Dermis blood vessel endothelial cell (primary cell): ENCODE data around the gene ZNF101. TPM values are rescaled to one million over a fixed set of nuclear protein-coding genes. Genes with fewer than 3 reads are reported as not detected.

Source experiments
- DNase-seq: peaks from one replicate; pipeline ENCODE4 v3.0.0; 2010
- total RNA-seq: library from RNA; depleted of rRNA; stranded (reverse); fragments of >200 nt; gene quantifications from 2 replicates; pipeline ENCODE4 v1.2.3, GENCODE V29; 2014

The ZNF101 gene
- total RNA-seq, 1 donor from 2014 or later = 20.4 TPM

DNA sequence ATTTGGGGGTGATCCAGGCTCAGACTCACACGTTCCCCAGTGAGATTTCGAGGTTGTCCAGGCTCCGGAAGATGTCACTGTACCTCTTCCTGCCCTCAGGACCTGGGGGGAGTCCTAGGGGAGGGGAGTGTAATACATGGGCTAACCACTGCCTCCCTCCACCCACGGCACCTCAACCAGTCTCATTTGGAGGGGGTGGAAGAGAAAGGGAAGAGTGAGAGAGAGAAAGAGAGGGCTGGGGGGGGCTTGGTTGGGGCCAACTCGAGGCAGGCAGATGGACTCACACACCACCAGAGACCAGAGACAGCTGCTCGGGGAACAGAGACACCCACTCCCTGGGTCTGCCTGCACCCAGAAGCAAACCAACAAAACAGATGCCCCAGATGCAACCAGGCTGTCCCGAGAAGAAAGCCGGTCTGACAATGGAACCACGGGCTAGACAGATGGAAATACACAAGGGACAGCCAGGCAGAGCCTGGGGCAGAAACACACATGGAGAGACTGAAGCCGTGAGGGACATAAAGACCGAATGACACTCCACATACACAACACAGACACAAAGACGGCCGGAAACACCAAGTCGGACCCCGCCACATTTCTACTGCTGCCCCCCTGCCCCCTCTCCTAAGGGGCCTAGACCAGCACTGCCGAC lies 26.0 kb upstream of the ZNF101 start:
- peak; percentile 21 for DNase-seq

DNA sequence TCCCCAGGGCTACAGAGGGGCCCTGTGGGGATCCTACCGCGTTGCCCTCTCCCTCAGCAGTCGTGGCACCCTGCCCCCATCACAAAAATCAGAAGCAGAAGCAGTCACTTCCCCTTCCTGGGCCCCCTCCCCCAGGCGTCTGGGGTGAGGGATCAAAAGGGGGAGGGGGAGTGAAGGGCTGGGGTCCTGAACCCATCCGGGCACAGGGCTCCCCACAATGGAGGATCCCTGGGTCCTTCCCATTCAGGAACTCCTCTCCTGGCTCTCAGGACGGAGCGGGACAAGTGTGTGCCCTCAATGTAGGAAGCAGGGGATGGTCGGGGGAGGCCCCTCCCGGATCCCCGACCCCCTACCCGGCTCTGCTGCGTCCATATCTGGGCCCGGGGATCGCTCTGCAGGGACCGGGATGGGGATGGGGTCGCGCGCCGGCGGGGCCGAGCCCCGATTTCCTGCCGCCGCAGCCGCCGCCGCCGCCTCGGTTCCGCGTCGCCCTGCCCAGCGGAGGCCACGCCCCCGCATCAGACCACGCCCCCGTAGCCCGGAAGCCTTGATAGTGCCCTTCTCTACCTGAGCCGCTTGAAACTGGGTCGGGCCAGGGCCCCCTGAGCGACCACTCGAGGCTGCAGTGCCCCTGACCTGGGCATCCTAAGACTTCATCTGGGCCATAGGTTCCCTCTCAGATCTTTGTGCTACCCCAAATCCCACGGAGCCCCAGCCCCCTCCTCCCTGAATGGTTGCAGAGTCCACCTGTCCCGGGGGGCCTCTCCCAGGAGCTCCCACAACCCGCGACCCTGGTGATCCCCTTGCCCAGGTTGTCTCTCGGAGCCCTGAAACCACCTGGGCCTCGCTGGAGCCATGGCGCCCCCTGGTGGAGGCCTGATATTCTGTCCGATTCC lies 25.2 kb upstream of the ZNF101 start, which contains the start of gene GMIP:
Gene GMIP, minus strand, starts transcription at position 500 of the 896 bp plus-strand sequence. Its CDS starts 128 bp downstream, at position 372.
- DNase-seq = peak; percentile 65

DNA sequence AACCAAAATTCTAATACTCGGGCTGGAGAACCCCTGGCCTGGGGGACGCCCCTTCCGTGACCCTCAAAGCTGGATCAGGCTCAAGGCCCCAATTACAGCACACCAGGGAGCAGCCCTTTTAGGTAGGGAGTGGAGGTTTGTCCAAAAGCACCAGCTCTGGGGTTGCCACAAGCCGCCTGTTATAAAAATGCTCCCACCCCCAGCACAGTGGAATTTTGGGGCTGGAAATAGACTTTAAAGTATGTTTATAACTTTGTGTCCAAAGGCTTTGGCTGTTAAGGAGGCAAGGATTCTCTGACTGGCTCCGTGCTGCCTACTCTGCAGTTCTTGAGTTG lies 24.6 kb upstream of the ZNF101 start:
- no peak for DNase-seq

DNA sequence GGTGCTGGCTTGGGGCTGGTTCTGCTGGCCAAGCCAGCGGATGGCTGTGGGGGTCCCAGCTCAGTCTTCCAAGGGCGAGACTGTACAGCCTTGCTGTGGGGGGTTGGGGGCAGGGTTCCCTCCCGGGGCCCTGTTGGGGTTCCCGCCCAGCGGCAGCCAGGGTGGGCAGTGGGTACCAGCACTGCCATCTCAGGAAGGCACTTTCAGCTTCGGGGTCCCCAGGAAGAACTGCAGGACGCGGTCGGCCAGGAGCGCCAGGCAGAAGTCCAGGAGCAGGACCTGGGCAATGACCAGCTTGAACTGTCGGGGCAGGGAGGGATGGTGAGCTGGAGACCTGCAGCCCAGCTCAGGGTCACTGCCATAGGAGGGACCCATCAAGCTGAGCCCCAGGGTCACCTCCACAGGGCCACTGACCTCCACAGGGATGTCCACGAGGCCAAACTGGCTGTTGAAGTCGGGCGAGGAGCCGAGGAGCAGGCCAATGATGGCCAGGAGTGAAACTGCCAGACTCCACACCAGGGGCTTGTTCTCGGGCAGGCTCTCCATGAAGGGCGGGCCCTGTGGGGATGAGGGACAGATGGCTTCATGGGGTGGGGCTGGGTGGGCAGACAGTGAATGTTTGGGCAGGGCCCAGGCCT lies 23.3 kb upstream of the ZNF101 start:
- no peak for DNase-seq

DNA sequence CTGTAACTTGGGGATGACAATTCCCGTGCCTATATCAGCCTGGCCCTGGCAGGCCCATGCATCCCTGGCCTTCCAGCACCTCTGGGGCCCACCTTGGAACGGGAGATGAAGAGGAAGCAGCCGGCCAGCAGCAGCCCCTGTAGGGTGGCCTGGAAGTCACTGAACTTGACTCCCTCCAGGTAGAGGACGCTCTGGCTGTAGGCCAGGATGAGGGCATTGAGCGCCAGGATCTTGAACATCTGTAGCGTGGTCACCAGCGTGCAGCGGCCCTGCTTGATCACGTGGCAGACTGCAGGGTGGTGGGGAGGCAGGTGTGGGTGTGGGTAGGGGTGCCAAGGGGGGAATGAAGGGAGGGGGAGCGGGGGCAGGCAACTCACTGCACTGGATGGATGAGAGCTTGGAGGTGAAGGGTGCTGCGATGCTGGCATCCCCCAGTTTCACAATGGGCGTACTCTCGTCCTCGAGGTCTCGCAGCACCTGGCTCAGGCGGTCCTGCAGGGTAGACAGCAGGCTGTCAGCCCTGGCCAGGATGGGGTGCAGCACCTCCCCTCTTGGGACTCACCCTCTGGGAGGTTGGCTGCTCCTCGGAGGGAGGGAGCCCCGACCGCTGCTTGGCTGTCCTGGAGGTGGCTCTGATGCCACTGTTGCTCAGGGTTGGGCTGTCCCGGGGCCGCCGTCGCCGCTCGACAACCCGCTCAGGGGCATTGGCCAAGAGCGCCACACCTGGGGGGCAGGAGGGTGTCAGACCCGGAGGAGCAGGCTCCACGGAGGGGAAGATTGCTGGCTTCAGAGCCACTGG lies 21.4 kb upstream of the ZNF101 start:
- DNase-seq = no peak

DNA sequence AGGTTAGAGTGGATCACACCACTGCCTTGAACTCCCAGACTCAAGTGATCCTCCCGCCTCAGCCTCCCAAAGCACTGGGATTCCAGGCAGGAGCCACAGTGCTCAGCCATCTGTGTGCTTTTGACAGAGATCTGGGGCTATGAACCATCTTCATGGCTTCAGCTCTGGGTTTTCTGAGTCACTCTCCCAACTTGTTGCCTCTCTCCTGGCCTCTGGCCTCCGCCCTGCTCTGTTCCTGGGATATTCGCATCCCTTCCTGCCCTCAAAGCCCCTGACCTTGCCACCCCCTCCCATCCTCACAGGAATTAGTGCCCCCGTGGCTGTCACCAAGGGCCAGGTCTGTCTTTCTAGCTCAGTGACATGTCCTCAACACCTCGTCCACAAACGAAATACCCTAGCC lies 19.5 kb upstream of the ZNF101 start:
- DNase-seq = no peak

DNA sequence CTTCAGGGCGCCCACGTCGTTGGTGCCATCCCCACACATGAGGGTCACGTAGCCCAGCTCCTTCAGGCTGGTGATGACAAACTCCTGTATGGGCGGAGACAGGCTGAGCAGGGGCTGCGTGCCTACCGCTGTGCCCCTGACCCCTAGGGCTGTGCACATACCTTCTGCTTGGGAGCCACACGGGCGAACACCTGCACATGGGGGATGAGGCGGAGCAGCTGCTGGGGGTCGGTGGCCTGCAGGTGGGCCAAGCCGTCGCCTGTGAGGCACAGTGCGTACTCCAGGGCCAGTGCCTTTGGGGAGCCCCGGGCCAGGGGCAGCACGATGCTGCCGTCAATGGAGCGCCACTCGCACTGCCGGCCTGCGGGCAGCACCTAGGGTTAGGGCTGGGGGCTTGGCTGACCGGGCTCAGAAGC lies 19.1 kb upstream of the ZNF101 start:
- no peak for DNase-seq

DNA sequence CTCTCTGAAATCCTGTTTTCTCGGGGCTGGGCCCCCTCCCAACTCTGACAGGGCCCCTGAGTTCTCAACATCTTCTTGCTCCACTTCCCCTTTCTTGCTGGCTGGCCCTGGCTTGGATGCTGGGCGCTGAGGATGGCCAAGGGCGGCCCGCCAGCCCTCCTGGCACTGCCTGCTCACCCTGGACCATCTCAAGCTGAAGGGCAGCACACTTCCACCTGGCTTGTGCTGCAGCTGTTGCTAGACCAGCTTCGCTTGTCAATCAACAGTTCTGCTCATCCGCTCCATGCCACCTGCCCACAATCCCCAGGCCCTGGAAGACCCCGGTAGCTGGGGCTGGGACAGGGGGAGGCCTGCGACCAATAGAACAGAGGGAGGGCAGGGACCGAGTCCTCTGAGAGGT lies 18.3 kb upstream of the ZNF101 start:
- DNase-seq = no peak

DNA sequence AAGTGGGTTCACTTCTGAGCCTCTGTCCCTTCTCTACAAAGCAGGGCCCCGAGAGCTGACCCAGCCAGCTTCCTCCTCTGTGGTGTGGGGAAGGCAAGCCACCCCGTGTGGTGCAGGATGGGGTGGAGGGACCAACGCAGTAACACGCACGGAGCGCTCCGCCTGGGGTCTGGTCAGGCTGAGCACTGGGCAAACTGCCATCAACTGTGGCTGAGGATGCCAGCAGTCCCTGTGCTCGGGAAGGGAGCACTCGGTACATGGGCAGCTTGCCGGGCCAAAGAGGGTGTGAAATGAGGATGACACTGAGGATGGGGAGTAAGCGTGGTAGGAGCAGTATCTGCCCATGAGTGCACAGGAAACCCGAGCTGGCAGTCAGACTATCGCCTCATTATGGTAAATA lies 17.6 kb upstream of the ZNF101 start:
- no peak for DNase-seq

DNA sequence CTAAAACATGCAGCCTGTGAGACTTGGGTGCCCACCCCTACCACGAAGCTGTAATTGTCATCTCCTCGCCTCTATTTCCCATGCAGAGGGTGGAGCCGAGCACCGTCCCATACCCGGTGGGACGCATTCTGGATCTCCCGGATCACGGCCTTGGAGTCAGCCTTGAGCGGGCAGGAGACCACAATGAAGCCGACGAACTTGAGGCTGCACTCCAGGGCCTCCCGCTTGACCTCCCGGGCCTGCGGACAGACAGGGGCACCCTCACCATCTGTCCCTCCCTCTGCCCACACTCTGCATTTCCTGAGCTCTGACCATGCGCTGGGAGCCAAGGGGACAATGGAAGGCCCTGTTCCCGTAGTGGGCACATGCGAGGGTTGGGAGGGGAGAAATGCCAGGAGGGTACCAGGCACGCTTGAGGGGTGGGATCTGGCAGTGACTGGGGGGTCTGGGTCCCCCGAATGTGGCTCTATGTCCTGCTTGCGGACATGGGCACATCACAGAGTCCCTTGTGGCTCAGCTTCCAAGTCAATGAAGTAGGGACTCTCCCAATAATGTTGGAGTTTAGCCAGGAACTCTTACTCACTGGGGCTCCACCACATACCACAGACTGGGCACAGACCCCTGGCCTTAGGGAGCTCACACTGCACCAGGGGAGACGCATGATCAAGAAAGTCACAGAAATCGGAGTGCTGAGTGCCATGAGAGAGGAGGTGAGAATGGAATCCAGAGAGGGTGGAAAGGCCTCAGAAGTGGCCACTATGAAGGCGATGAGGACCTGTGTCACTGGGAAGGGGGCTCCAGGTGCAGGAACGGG lies 15.9 kb upstream of the ZNF101 start:
- DNase-seq = no peak

DNA sequence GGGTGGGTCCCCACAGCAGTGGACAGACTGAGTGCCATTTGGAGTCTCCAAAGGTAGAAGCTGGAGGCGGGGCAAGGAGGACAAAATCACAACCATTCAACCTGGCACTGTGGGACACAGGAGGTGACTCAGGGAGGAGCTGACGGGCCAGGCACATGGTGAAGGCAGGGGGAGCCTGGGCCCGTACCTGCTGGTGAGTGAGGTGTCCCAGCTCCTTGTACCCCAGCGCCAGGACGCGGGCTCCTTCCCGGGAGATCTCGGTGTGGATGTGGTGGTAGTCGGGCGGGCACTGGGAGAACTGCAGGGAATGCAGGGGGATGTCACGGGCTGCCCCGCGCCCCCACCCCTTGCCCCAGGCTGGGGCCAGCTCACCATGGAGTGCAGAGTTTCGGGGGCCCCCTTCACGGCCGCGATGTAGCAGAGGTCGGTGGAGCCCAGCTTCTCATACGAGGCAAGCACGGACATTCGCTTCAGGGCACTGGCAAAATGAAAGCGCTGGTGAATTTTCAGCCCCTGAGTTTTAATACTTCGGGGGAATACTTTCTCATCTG lies 15.0 kb upstream of the ZNF101 start:
- DNase-seq = no peak

DNA sequence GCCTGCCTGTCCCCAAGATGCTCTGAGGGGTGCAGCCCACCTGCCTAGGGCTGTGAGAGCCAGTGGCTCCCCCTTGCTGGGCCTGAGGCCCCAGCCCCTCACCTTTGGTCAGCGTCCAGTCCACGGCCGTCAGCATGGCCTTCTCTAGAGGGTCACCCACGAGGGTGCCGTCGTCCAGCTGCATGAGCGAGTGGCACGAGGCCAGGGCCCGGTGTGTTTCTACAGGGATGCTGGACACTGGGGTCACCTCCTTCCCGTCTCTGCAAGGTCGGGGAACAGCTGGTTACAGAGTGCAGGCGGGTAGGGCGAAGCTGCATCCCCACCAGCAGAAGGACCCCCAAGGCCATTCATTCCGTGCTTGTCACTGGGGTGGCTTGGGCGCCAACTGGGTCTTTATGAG lies 14.2 kb upstream of the ZNF101 start:
- no peak for DNase-seq

DNA sequence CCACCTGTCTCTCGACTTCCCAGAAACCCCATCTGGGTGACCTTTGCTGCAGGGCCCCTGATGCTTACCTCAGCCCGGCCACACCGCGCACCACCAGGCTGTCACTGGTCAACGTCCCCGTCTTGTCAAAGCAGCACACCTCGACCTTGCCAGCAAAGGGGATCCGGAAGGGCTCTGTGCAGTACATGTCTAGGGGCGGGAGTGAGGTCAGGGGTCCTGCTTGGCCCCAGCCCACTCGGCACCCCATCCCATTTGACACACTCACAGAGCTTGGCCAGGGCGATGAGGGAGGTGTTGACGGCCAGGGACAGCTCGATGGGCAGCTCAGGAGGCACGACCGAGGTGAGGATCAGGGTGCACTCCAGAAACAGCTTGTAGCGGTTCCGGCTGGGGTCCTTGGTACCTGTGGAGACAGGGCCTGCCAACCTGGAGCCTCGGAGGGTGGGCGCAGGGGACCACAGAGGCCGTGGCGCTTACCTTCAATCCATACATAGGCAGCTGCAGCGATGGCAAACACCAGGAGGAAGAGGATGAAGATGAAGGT lies 13.5 kb upstream of the ZNF101 start:
- no peak for DNase-seq

DNA sequence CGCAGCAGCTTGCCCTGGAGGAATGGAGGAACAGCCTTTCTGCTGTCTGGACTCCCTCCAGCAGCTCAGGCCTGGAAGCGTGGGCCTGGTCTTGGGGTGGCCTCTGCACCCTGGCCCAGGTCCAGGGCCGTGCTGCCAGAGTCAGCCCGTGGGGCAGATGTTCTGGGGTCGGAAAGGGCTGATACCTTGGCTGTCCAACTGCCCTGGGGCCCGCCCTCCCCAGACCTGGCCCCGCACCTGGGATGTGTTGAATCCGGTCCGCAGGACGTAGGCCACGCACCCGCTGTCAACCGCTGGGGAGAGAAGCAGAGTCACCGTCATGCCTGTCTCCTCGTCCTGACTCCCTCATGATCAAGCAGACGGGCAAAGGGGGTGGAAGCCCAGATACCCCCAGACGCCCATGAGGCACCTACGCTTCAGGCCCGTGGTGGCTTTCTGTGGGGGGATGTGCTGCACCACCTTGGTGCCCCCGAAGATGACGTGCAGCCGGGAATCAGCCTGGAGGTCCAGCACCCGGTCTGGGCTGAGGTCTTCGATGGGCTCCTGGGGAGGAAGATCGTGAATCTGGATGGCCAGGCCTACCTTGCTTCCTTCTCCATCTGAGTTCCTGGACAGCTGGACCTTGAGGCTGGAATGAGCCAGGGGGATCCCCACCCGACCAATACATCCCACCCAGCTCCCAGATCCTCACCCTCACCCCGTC lies 12.8 kb upstream of the ZNF101 start:
- no peak for DNase-seq

DNA sequence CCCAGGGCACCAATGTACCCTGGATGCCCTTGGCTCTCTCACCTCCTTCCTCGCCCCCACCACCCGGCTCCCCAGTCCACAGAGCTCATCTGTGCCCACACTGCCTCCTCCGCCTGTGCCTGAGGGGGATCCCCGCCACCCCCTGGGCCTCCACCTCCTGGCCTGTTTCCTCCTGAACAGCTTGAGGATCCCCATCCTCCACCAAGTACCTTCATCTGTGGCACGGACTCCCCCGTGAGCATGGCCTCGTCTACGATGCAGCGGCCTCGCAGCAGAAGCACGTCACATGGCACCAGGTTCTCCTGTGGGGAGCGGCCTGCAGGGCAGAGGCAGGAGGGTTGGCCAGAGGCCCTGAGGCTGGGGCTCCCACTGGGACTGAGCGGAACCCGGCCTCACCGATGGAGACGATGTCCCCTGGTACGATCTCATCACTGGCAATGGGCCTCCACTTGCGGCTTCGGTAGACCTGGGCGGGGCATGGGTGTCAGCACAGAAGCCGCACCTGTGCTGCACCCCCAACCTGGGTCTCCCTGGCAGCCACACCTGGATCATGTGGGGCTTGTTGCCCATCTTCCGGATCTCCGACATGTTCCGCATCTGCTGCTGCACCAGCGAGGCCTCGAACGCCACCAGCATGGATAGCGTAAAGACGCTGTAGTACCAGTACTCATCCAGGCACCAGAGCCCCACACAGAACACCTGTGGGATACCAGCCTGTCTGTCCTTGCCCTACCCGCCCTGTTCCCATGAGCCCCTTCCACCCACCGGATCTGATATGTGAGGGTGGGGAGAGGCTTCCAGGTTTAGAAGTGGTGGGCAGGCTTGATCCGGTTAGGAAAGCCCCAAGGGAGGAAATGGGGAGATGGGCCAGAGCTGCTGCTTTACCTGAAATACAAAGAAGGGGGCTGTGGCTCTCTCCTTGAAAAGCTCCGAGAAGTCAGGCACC lies 11.9 kb upstream of the ZNF101 start:
- no peak for DNase-seq

DNA sequence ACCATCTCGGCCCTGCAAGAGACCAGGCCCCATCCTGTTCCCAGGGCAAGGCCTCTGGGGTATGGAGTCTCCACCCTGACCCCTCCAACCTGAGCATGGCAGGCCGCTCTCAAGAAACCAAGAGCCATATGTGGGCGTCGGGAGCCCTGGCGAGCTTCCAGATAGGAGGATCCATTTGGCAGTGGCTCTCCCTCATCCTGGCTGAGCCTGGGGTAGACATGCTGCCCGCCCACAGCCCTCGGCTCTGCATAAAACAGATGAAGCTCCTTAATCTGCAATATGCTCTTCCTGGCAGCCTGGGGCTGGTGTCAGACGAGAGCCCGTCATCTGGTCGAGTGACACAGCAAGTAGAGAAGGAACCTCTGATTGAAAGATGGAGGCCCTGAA lies 11.2 kb upstream of the ZNF101 start:
- no peak for DNase-seq

DNA sequence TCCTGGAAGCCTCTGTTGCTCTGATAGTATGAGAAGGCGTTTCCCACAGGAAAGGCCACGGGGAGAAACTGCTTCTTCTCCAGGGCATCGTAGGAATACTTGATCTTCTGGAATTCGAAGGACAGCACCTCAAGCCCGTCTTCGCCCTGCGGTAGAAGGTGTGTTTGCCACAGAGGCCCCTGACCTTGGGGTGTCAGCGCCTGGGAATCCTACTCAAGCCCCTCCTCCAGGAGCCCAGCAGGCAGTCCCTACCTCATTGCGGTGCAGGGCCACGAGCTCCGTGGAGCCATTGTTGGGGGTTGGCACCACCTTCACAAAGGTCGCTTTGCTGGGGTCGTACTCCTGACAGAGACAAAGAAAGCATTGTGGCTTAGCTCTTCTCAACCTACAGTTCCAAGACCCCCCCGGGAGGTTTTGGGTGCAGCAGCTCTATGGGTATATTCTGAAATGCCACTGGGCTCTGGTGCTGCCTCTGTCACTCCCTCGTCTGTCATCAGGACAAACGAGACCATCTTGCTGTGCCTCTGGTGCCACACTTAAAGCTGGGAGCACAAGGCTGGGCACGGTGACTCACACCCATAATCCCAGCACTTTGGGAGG lies 8.9 kb upstream of the ZNF101 start:
- DNase-seq = no peak

DNA sequence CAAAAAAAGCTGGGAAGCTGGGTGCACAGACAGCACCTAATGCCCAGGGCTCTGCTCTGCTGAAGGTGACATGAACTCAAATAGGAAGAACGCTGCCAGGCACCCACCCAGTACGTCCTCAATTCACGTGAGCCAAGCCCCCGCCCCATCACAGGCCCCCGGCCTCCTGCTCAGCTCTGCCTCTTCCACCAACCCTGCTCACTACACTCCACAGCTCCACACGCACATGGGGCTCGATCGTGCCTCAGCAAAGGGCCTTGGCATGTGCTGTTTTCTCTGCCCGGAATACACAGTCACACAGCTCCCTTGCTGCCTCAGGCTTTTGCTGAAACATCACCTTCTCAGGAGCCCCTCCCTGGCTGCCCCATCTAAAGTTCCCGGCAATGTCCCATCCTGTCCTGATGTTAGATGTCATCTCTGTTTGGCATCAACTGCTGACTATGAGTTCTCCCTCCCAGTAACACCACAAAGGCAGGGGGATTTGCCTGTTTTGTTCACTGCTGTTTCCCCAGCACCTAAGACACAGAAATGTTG lies 7.4 kb upstream of the ZNF101 start:
- DNase-seq = no peak
